Sigmoid colon (tissue), 7 donors: ENCODE results near the gene FOXN3. TPM values are rescaled to one million over a fixed set of nuclear protein-coding genes. Genes with fewer than 3 reads are reported as not detected.

Source experiments
- DNase-seq: peaks from one replicate; pipeline ENCODE4 v3.0.0-alpha.2; 2019
- H3K27ac ChIP-seq, 4 donors: fragments of 200-600 bp; sonication (generic); one replicate each; pipeline ENCODE4 v1.5.1; 2016 to 2019; ENCODE audit warnings: mild to moderate bottlenecking in 1 of 4
- H3K27me3 ChIP-seq, 3 donors: fragments of 200-600 bp; sonication (generic); one replicate each; pipeline ENCODE4 v1.5.1; 2019; ENCODE audit warnings: mild to moderate bottlenecking in 1 of 3
- H3K36me3 ChIP-seq, 4 donors: fragments of 200-600 bp; sonication (generic); one replicate each; pipeline ENCODE4 v1.5.1; 2016 to 2019
- H3K4me1 ChIP-seq, 4 donors: fragments of 200-600 bp; sonication (generic); one replicate each; pipeline ENCODE4 v1.5.1; 2017 to 2019
- H3K4me3 ChIP-seq, 4 donors: fragments of 200-600 bp; sonication (generic); one replicate each; pipeline ENCODE4 v1.5.1; 2017 to 2019; ENCODE audit warnings: mild to moderate bottlenecking in 2 of 4, moderate library complexity in 1 of 4
- H3K9me3 ChIP-seq, 4 donors: fragments of 200-600 bp in 3 of 4; sonication (generic) in 3 of 4; one replicate each; pipeline versions ENCODE4 v1.5.1 to v1.6.1; 2013 to 2019
- EP300 ChIP-seq, 4 donors: sonication (generic); formaldehyde crosslinking; IDR thresholded peaks; one replicate each; pipeline ENCODE4 v1.6.1; 2017; ENCODE audit warnings: antibody characterized with exemption in 4 of 4
- POLR2A ChIP-seq, 2 donors: fragments of 450-650 bp; IDR thresholded peaks; one replicate each; pipeline ENCODE4 v1.6.1; 2016; ENCODE audit warnings: antibody characterized with exemption in 2 of 2, mild to moderate bottlenecking in 2 of 2, moderate library complexity in 2 of 2
- POLR2AphosphoS5 ChIP-seq, 4 donors: sonication (generic); formaldehyde crosslinking; IDR thresholded peaks; one replicate each; pipeline ENCODE4 v1.6.1; 2017; ENCODE audit warnings: antibody characterized with exemption in 4 of 4
- WGBS, 2 donors: extraction: QIAGEN DNeasy Blood & Tissue Kit; methylation state at CpG; one replicate each; pipeline ENCODE4 v1.1.7; 2013; 5-methylcytosine and 5-hydroxymethylcytosine counted together
- intact Hi-C: fragments of 100-400 bp; cut with DNase I; formaldehyde crosslinking; loops from one replicate; pipeline ENCODE4 v1.15.1; 2023
- polyA plus RNA-seq, 3 donors: library from polyadenylated mRNA; stranded (reverse); fragments of 200-250 nt; gene quantifications; one replicate each; pipeline ENCODE4 v1.2.3, GENCODE V29; 2013
- total RNA-seq, 4 donors: library from RNA; depleted of rRNA; stranded (reverse); fragments of >200 nt; gene quantifications; one replicate each; pipeline ENCODE4 v1.1.0, GENCODE V29; 2016
- TF ChIP-seq, protein P1 (sequence below), 4 experiments: fragments of 450-650 bp in 3 of 4; fragments of 200-600 bp in 1 of 4; IDR thresholded peaks; one replicate each; pipeline ENCODE4 v1.5.1; 2016 to 2019; ENCODE audit warnings: antibody characterized with exemption in 4 of 4, mild to moderate bottlenecking in 3 of 4, moderate library complexity in 2 of 4
- donor health status: healthy with polysubstance abuse.
- donor health status: Bipolar disorder and iron deficiency.
- donor health status: healthy.

FOXN3 gene
- total and polyA plus RNA-seq, 7 donors = 24.6 to 146 (median 104) TPM

GRCh38 chr14:89256951-89257350 is 160.1 kb downstream of the FOXN3 start:
- no peaks in the 10 kb centered on the region for H3K27me3 ChIP-seq
- DNase-seq = no peak
- H3K4me1 ChIP-seq = peaks cover 0 to 15% (median 12%) of the 10 kb centered on the region in 4 donors
- no peak for TF ChIP-seq POLR2A (IDR thresholded peaks at IDR 0.05)
- TF ChIP-seq POLR2AphosphoS5 (IDR thresholded peaks at IDR 0.05) = no peak
- TF ChIP-seq EP300 (IDR thresholded peaks at IDR 0.05) = no peak
- TF ChIP-seq, protein P1, sequence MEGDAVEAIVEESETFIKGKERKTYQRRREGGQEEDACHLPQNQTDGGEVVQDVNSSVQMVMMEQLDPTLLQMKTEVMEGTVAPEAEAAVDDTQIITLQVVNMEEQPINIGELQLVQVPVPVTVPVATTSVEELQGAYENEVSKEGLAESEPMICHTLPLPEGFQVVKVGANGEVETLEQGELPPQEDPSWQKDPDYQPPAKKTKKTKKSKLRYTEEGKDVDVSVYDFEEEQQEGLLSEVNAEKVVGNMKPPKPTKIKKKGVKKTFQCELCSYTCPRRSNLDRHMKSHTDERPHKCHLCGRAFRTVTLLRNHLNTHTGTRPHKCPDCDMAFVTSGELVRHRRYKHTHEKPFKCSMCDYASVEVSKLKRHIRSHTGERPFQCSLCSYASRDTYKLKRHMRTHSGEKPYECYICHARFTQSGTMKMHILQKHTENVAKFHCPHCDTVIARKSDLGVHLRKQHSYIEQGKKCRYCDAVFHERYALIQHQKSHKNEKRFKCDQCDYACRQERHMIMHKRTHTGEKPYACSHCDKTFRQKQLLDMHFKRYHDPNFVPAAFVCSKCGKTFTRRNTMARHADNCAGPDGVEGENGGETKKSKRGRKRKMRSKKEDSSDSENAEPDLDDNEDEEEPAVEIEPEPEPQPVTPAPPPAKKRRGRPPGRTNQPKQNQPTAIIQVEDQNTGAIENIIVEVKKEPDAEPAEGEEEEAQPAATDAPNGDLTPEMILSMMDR (IDR thresholded peaks at IDR 0.05) = no peak
- no peaks in the 10 kb centered on the region for H3K9me3 ChIP-seq
- no peak overlapping the region for H3K27ac ChIP-seq
- whole genome bisulfite sequencing, 2 donors = 97 to 98% methylated on average over 1 of the region's 1 CpG
- intact Hi-C loops = no loop called here
- no peak overlapping the region for H3K4me3 ChIP-seq
- H3K36me3 ChIP-seq = no peaks in the 10 kb centered on the region

GRCh38 chr14:89256283-89256682 is 160.8 kb downstream of the FOXN3 start:
- Histone ChIP-seq H3K36me3 (no peaks in the 10 kb centered on the region), H3K27me3 (no peaks in the 10 kb centered on the region), H3K4me1 (peaks cover 0 to 21% (median 13%) of the 10 kb centered on the region in 4 donors), H3K9me3 (no peaks in the 10 kb centered on the region), H3K4me3 (no peak overlapping the region), H3K27ac (no peak overlapping the region)
- no peak for DNase-seq
- intact Hi-C loops = no loop called here
- 83 to 93% methylated on average over 8 of the region's 8 CpGs for WGBS, 2 donors
- TF ChIP-seq EP300 (IDR thresholded peaks at IDR 0.05) = no peak

GRCh38 chr14:89255852-89256251 is 161.2 kb downstream of the FOXN3 start:
- peaks cover 0 to 24% (median 13%) of the 10 kb centered on the region in 4 donors for H3K4me1 ChIP-seq

GRCh38 chr14:89255012-89255411 is 162.0 kb downstream of the FOXN3 start:
- intact Hi-C loops = no loop called here
- no peak for DNase-seq
- 96 to 97% methylated on average over 9 of the region's 9 CpGs for WGBS, 2 donors
- no peaks in the 10 kb centered on the region for H3K36me3 ChIP-seq
- TF ChIP-seq, protein P1 (IDR thresholded peaks at IDR 0.05) = no peak
- TF ChIP-seq EP300 (IDR thresholded peaks at IDR 0.05) = no peak
- TF ChIP-seq POLR2AphosphoS5 (IDR thresholded peaks at IDR 0.05) = no peak
- H3K27me3 ChIP-seq = no peaks in the 10 kb centered on the region
- peaks cover 0 to 24% (median 13%) of the 10 kb centered on the region in 4 donors for H3K4me1 ChIP-seq
- no peak overlapping the region for H3K4me3 ChIP-seq
- H3K9me3 ChIP-seq = no peaks in the 10 kb centered on the region
- no peak overlapping the region for H3K27ac ChIP-seq

More at GRCh38 chr14:89255852-89256251, 161.2 kb downstream of the FOXN3 start:
- no peak for TF ChIP-seq POLR2A (IDR thresholded peaks at IDR 0.05)
- Histone ChIP-seq H3K27ac (no peak overlapping the region), H3K36me3 (no peaks in the 10 kb centered on the region), H3K9me3 (no peaks in the 10 kb centered on the region), H3K4me3 (no peak overlapping the region), H3K27me3 (no peaks in the 10 kb centered on the region)
- WGBS, 2 donors = 63 to 96% methylated on average over 3 of the region's 3 CpGs
- intact Hi-C loops = no loop called here
- DNase-seq = no peak

DNA sequence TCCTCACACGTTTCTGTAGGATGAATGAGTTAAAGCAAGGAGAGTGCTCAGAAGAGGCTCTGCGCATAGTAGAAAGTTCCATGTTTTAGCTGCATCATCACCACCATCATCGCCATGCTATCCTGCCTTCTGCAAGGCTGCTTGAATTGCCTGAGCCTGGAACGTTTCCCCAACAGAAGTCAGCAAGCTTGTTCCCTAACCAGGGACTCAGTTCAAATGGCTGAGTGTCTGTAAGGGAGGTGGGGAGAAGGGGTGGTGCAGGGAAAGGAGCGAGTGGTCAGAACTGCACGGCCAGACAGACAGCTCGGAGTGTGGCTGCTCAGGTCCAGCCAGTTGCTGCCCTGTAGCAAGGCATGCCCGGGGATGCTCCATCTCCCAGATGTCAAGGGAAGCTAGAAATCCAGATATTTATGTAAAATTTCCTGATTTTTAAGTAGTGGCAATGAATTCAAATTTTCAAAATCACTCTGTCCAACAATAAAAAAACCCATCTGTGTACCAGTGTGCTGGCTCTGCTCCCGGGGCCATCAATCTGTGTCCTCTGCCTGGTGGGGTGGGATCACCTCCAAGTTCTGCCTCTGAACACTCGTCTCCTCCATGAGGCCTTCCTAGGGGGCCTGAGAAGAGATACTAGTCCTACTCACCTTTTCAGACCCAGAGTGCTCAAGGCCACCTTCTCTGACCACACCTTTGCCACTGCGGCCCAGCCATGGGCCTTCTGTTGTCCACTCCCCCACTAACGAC is 162.7 kb downstream of the FOXN3 start:
- no peaks in the 10 kb centered on the region for H3K27me3 ChIP-seq

GRCh38 chr14:89252887-89253532 is 164.0 kb downstream of the FOXN3 start:
- H3K36me3 ChIP-seq = no peaks in the 10 kb centered on the region
- no peak for DNase-seq
- H3K4me3 ChIP-seq = no peak overlapping the region
- no peak overlapping the region for H3K27ac ChIP-seq
- no peaks in the 10 kb centered on the region for H3K9me3 ChIP-seq
- 87 to 91% methylated on average over 15 of the region's 15 CpGs for WGBS, 2 donors
- H3K27me3 ChIP-seq = no peaks in the 10 kb centered on the region
- H3K4me1 ChIP-seq = peaks cover 0 to 39% (median 27%) of the 10 kb centered on the region in 4 donors
- no peak for TF ChIP-seq EP300 (IDR thresholded peaks at IDR 0.05)
- no peak for TF ChIP-seq POLR2AphosphoS5 (IDR thresholded peaks at IDR 0.05)
- TF ChIP-seq, protein P1 (IDR thresholded peaks at IDR 0.05) = no peak
- no peak for TF ChIP-seq POLR2A (IDR thresholded peaks at IDR 0.05)
- intact Hi-C loops = no loop called here

More for the DNA sequence above, 162.7 kb downstream of the FOXN3 start:
- Histone ChIP-seq H3K4me1 (peaks cover 0 to 27% (median 17%) of the 10 kb centered on the region in 4 donors), H3K9me3 (no peaks in the 10 kb centered on the region), H3K4me3 (no peak overlapping the region), H3K27ac (no peak overlapping the region), H3K36me3 (no peaks in the 10 kb centered on the region)
- intact Hi-C loops = no loop called here
- DNase-seq = no peak
- 90 to 93% methylated on average over 12 of the region's 12 CpGs for WGBS, 2 donors
- TF ChIP-seq POLR2A (IDR thresholded peaks at IDR 0.05) (no peak), POLR2AphosphoS5 (IDR thresholded peaks at IDR 0.05) (peak in 1 of 4 donors; percentile 13)
